B cell (primary cell): ENCODE data around the gene TSPAN17.

Source experiments
- EZH2 ChIP-seq: IDR thresholded peaks from 2 replicates; pipeline ENCODE4 v1.6.1; 2012; ENCODE audit warnings: borderline replicate concordance, low read depth, mild to moderate bottlenecking, moderate library complexity, low read length; ENCODE audit not compliant: insufficient read depth, poor library complexity, severe bottlenecking
- TF ChIP-seq, protein P1 (sequence below): fragments of 200-600 bp; IDR thresholded peaks from one replicate; pipeline ENCODE4 v1.8.0; 2022; ENCODE audit warnings: antibody characterized with exemption, mild to moderate bottlenecking

GRCh38 chr5:176611435-176611834 is 35.8 kb upstream of the TSPAN17 start:
- TF ChIP-seq, protein P1, sequence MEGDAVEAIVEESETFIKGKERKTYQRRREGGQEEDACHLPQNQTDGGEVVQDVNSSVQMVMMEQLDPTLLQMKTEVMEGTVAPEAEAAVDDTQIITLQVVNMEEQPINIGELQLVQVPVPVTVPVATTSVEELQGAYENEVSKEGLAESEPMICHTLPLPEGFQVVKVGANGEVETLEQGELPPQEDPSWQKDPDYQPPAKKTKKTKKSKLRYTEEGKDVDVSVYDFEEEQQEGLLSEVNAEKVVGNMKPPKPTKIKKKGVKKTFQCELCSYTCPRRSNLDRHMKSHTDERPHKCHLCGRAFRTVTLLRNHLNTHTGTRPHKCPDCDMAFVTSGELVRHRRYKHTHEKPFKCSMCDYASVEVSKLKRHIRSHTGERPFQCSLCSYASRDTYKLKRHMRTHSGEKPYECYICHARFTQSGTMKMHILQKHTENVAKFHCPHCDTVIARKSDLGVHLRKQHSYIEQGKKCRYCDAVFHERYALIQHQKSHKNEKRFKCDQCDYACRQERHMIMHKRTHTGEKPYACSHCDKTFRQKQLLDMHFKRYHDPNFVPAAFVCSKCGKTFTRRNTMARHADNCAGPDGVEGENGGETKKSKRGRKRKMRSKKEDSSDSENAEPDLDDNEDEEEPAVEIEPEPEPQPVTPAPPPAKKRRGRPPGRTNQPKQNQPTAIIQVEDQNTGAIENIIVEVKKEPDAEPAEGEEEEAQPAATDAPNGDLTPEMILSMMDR = no peak
- no peak for TF ChIP-seq EZH2
